Body of pancreas (tissue), 4 donors: ENCODE results near the gene HSPA12B.

Source experiments
- CTCF ChIP-seq, 7 experiments: fragments of 450-650 bp in 4 of 7; fragments of 200-600 bp in 3 of 7; sonication (generic) in 3 of 7; IDR thresholded peaks; one replicate each; pipeline ENCODE4 v1.5.1; 2016 to 2019; ENCODE audit warnings: antibody characterized with exemption in 7 of 7
- POLR2A ChIP-seq, 3 donors: fragments of 450-650 bp; IDR thresholded peaks; one replicate each; pipeline ENCODE4 v1.6.1; 2016; ENCODE audit warnings: antibody characterized with exemption in 3 of 3, mild to moderate bottlenecking in 2 of 3

GRCh38 chr20:3764659-3765058, 32.2 kb downstream of the HSPA12B start:
- TF ChIP-seq CTCF (IDR thresholded peaks at IDR 0.05), result no peak
- TF ChIP-seq POLR2A (IDR thresholded peaks at IDR 0.05), result no peak
